Measurements from ENCODE around the gene FEN1. TPM values are rescaled to one million over a fixed set of nuclear protein-coding genes. Genes with fewer than 3 reads are reported as not detected.

Gene FEN1
- total and polyA plus RNA-seq, 4 donors: 3.5 to 6.9 (median 5.2) TPM

- DNase-seq (no peak), ATAC-seq (ENCODE audit: low FRiP score) (no peak)
- 31 to 38% methylated on average over 3 of the region's 3 CpGs for WGBS, 2 donors
- intact Hi-C loops (cut with DNase I): loop anchor here in 1 of 2 donors (5.0 kb wide), 1 partner anchor 359 kb away; no protein-coding TSS in a partner anchor
- no peaks in the 10 kb centered on the region for H3K27me3 ChIP-seq (ENCODE audit: control insufficient read depth in 1 of 2, insufficient read depth in 2 of 2, low read length in 1 of 2)
- no peak overlapping the region for H3K4me3 ChIP-seq (ENCODE audit: low read length in 2 of 2)
- no peaks in the 10 kb centered on the region for H3K4me1 ChIP-seq (ENCODE audit: control insufficient read depth in 1 of 2, insufficient read depth in 2 of 2, low read length in 2 of 2)
- H3K9me3 ChIP-seq (ENCODE audit: control insufficient read depth, low read length): no peaks in the 10 kb centered on the region
- H3K36me3 ChIP-seq (ENCODE audit: control insufficient read depth in 1 of 2, insufficient read depth in 2 of 2, low read length in 1 of 2): no peaks in the 10 kb centered on the region
- H3K27ac ChIP-seq (ENCODE audit: low read depth in 1 of 2, low read length in 2 of 2): no peak overlapping the region
Measured at GRCh38 chr11:61747967-61748285, 44.8 kb upstream of the FEN1 start.

GRCh38 chr11:61749591-61750217 is 43.0 kb upstream of the FEN1 start:
- Histone ChIP-seq H3K36me3 (ENCODE audit: control insufficient read depth in 1 of 2, insufficient read depth in 2 of 2, low read length in 1 of 2) (no peaks in the 10 kb centered on the region), H3K4me3 (ENCODE audit: low read length in 2 of 2) (no peak overlapping the region), H3K9me3 (ENCODE audit: control insufficient read depth, low read length) (no peaks in the 10 kb centered on the region), H3K27ac (ENCODE audit: low read depth in 1 of 2, low read length in 2 of 2) (no peak overlapping the region), H3K4me1 (ENCODE audit: control insufficient read depth in 1 of 2, insufficient read depth in 2 of 2, low read length in 2 of 2) (no peaks in the 10 kb centered on the region), H3K27me3 (ENCODE audit: control insufficient read depth in 1 of 2, insufficient read depth in 2 of 2, low read length in 1 of 2) (no peaks in the 10 kb centered on the region)
- intact Hi-C loops (cut with DNase I): loop anchor here in 1 of 2 donors (5.0 kb wide), 1 partner anchor 358 kb away; no protein-coding TSS in a partner anchor
- 75 to 76% methylated on average over 21 of the region's 21 CpGs for WGBS, 2 donors
- ATAC-seq (ENCODE audit: low FRiP score): no peak
- no peak for DNase-seq

DNA sequence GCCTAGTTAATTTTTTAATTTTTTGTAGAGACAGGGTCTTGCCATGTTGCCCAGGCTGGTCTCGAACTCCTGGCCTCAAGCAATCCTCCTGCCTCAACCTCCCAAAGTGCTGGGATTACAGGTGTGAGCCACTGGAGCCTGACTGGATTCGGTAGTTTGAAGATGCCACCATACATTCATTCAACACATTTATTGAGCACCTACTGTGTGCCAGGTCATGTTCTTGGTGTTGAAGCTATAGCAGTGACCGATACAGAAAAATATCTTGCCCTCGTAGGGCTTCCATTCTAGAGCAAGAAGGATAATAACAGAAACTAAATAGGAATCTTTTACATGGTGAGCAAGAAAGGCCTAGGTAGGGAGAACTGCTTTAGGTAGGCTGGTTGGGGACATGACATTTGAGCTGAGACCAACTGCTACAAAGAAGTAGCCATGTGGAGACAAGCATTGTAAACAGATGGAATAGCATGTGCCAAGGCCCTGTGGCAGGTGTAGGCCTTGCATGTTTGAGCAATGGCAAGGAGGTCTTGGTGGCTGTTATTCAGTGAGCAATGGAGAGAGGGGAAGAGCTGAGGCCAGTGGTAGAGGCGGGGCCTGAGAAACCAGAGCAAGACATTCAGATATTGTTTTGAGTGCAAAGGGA is 42.0 kb upstream of the FEN1 start:
- intact Hi-C loops (cut with DNase I): no loop called here
- no peaks in the 10 kb centered on the region for H3K36me3 ChIP-seq (ENCODE audit: control insufficient read depth in 1 of 2, insufficient read depth in 2 of 2, low read length in 1 of 2)
- no peaks in the 10 kb centered on the region for H3K4me1 ChIP-seq (ENCODE audit: control insufficient read depth in 1 of 2, insufficient read depth in 2 of 2, low read length in 2 of 2)
- H3K4me3 ChIP-seq (ENCODE audit: low read length in 2 of 2): no peak overlapping the region
- no peak overlapping the region for H3K27ac ChIP-seq (ENCODE audit: low read depth in 1 of 2, low read length in 2 of 2)
- no peaks in the 10 kb centered on the region for H3K27me3 ChIP-seq (ENCODE audit: control insufficient read depth in 1 of 2, insufficient read depth in 2 of 2, low read length in 1 of 2)
- ATAC-seq (ENCODE audit: low FRiP score) (no peak), DNase-seq (no peak)
- 97% methylated on average over 5 of the region's 5 CpGs for WGBS, 2 donors
- no peaks in the 10 kb centered on the region for H3K9me3 ChIP-seq (ENCODE audit: control insufficient read depth, low read length)

GRCh38 chr11:61751384-61751783 is 41.3 kb upstream of the FEN1 start:
- Histone ChIP-seq H3K36me3 (ENCODE audit: control insufficient read depth in 1 of 2, insufficient read depth in 2 of 2, low read length in 1 of 2) (no peaks in the 10 kb centered on the region), H3K4me1 (ENCODE audit: control insufficient read depth in 1 of 2, insufficient read depth in 2 of 2, low read length in 2 of 2) (no peaks in the 10 kb centered on the region), H3K27me3 (ENCODE audit: control insufficient read depth in 1 of 2, insufficient read depth in 2 of 2, low read length in 1 of 2) (no peaks in the 10 kb centered on the region), H3K9me3 (ENCODE audit: control insufficient read depth, low read length) (no peaks in the 10 kb centered on the region), H3K27ac (ENCODE audit: low read depth in 1 of 2, low read length in 2 of 2) (no peak overlapping the region), H3K4me3 (ENCODE audit: low read length in 2 of 2) (no peak overlapping the region)
- no peak for ATAC-seq (ENCODE audit: low FRiP score)
- intact Hi-C loops (cut with DNase I): no loop called here
- no peak for DNase-seq
- 90 to 92% methylated on average over 14 of the region's 14 CpGs for WGBS, 2 donors

GRCh38 chr11:61752117-61752924 is 40.4 kb upstream of the FEN1 start, which contains the start of gene MYRF:
Gene MYRF, plus strand, starts transcription at chr11:61752636. Its CDS starts 109 bp downstream, at chr11:61752745.
- Histone ChIP-seq H3K27ac (ENCODE audit: low read depth in 1 of 2, low read length in 2 of 2) (no peak within 1 kb of the TSS), H3K4me3 (ENCODE audit: low read length in 2 of 2) (peak within 1 kb of the TSS in 1 of 2 donors; percentile 7), H3K9me3 (ENCODE audit: control insufficient read depth, low read length) (no peaks in the 10 kb centered on the region), H3K36me3 (ENCODE audit: control insufficient read depth in 1 of 2, insufficient read depth in 2 of 2, low read length in 1 of 2) (no peaks in the 10 kb centered on the region), H3K27me3 (ENCODE audit: control insufficient read depth in 1 of 2, insufficient read depth in 2 of 2, low read length in 1 of 2) (no peaks in the 10 kb centered on the region), H3K4me1 (ENCODE audit: control insufficient read depth in 1 of 2, insufficient read depth in 2 of 2, low read length in 2 of 2) (no peaks in the 10 kb centered on the region)
- DNase-seq (peak in 1 of 2 donors; percentile 88), ATAC-seq (ENCODE audit: low FRiP score) (peak; percentile 36)
- intact Hi-C loops (cut with DNase I): no loop called here
- WGBS, 2 donors: 1% methylated on average over 43 to 93 of the region's 93 CpGs

DNA sequence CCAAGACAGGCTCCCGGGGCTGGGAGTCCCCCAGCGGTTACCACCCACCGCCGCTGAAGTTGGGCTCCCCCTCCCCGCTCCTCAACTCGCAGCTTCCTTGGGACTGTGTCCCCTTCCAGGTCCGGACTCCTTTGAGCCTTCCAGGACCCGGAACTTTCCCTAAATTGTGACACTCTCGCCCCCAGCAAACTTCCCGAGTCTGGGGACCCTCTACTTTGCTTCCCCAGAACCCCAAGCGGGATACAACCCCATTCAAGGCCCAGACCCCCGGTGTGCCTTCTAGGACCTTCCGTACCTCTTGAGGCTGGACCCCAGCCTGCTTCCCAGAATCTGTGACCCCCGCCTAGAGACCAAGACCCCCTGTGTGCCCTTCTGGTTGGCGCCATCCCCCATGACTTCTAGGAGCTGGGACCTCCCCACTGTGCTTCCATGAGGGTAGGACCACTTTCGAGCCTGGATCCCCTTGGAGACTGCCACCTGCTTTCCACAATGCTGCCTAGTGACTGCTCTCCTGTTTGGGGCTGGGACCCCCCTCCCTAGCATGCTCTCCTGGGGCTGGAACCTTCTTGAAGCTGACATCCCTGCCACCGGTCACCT is 39.7 kb upstream of the FEN1 start:
- peak overlapping the region in 1 of 2 donors; percentile 7 for H3K4me3 ChIP-seq (ENCODE audit: low read length in 2 of 2)
- ATAC-seq (ENCODE audit: low FRiP score): no peak
- intact Hi-C loops (cut with DNase I): no loop called here

GRCh38 chr11:61753672-61754071 is 39.0 kb upstream of the FEN1 start:
- ATAC-seq (ENCODE audit: low FRiP score): no peak
- WGBS, 2 donors: 93% methylated on average over 5 of the region's 5 CpGs

More for the DNA sequence above, 39.7 kb upstream of the FEN1 start:
- 33 to 34% methylated on average over 17 of the region's 17 CpGs for WGBS, 2 donors
- DNase-seq: no peak
- no peaks in the 10 kb centered on the region for H3K9me3 ChIP-seq (ENCODE audit: control insufficient read depth, low read length)
- no peaks in the 10 kb centered on the region for H3K4me1 ChIP-seq (ENCODE audit: control insufficient read depth in 1 of 2, insufficient read depth in 2 of 2, low read length in 2 of 2)
- H3K27ac ChIP-seq (ENCODE audit: low read depth in 1 of 2, low read length in 2 of 2): no peak overlapping the region
- no peaks in the 10 kb centered on the region for H3K27me3 ChIP-seq (ENCODE audit: control insufficient read depth in 1 of 2, insufficient read depth in 2 of 2, low read length in 1 of 2)
- no peaks in the 10 kb centered on the region for H3K36me3 ChIP-seq (ENCODE audit: control insufficient read depth in 1 of 2, insufficient read depth in 2 of 2, low read length in 1 of 2)

DNA sequence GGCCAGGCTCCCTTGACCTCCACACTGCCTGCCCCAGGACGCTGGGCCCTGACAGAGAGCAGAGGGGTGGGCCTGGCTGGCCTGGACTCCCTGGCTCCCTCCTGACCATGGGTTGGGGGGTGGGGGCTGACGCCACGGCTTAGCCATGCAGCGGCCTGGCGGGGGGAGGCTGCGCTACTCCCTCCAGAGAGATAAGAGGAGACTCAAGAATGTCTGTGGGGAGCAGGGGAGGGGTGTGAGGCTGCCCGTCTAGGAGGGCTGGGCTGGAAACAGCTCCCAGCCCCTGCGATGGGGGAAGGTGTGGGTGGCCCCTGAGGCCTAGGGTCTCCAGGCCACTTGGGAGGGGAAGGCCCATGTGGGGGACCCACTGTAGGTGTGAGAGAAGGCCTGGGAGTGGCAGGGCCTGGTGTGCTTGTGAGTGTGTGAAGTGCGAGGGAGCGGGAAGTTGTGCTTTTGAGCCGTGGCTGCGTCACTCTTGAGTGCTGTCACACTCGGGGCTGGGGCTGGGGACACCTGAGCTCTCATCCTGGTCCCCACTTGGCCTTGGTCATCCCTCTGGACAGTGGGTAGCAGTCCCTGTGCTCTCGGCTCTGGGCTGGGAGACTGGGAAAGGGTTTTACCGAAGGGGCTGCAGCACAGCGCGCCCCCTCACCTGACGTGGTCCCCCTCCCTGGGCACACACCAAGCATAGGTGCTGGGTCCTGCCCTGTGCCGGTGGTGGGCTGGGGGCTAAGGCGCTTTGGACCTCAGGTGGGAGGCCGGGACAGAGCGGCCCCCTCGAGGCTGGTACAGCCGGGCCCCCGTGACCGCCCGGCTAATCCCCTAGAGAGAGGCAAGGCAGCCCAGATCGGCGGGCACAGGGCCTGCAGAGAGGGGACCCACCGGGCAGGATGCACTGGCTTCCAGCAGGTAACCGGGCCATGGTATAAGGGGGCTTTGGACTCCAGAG is 37.9 kb upstream of the FEN1 start:
- ATAC-seq (ENCODE audit: low FRiP score) (no peak), DNase-seq (no peak)
- intact Hi-C loops (cut with DNase I): no loop called here
- Histone ChIP-seq H3K4me3 (ENCODE audit: low read length in 2 of 2) (no peak overlapping the region), H3K27me3 (ENCODE audit: control insufficient read depth in 1 of 2, insufficient read depth in 2 of 2, low read length in 1 of 2) (no peaks in the 10 kb centered on the region), H3K27ac (ENCODE audit: low read depth in 1 of 2, low read length in 2 of 2) (no peak overlapping the region), H3K36me3 (ENCODE audit: control insufficient read depth in 1 of 2, insufficient read depth in 2 of 2, low read length in 1 of 2) (no peaks in the 10 kb centered on the region), H3K4me1 (ENCODE audit: control insufficient read depth in 1 of 2, insufficient read depth in 2 of 2, low read length in 2 of 2) (no peaks in the 10 kb centered on the region), H3K9me3 (ENCODE audit: control insufficient read depth, low read length) (no peaks in the 10 kb centered on the region)
- 79 to 82% methylated on average over 26 to 31 of the region's 31 CpGs for WGBS, 2 donors

More at GRCh38 chr11:61753672-61754071, 39.0 kb upstream of the FEN1 start:
- Histone ChIP-seq H3K27me3 (ENCODE audit: control insufficient read depth in 1 of 2, insufficient read depth in 2 of 2, low read length in 1 of 2) (no peaks in the 10 kb centered on the region), H3K36me3 (ENCODE audit: control insufficient read depth in 1 of 2, insufficient read depth in 2 of 2, low read length in 1 of 2) (no peaks in the 10 kb centered on the region), H3K4me1 (ENCODE audit: control insufficient read depth in 1 of 2, insufficient read depth in 2 of 2, low read length in 2 of 2) (no peaks in the 10 kb centered on the region), H3K4me3 (ENCODE audit: low read length in 2 of 2) (no peak overlapping the region), H3K9me3 (ENCODE audit: control insufficient read depth, low read length) (no peaks in the 10 kb centered on the region), H3K27ac (ENCODE audit: low read depth in 1 of 2, low read length in 2 of 2) (no peak overlapping the region)
- intact Hi-C loops (cut with DNase I): no loop called here
- DNase-seq: no peak
